ENCODE measurements around the gene PRLHR. TPM values are rescaled to one million over a fixed set of nuclear protein-coding genes. Genes with fewer than 3 reads are reported as not detected.

The PRLHR gene
- total and polyA plus RNA-seq, 7 experiments from 2014 or later = not detected

DNA sequence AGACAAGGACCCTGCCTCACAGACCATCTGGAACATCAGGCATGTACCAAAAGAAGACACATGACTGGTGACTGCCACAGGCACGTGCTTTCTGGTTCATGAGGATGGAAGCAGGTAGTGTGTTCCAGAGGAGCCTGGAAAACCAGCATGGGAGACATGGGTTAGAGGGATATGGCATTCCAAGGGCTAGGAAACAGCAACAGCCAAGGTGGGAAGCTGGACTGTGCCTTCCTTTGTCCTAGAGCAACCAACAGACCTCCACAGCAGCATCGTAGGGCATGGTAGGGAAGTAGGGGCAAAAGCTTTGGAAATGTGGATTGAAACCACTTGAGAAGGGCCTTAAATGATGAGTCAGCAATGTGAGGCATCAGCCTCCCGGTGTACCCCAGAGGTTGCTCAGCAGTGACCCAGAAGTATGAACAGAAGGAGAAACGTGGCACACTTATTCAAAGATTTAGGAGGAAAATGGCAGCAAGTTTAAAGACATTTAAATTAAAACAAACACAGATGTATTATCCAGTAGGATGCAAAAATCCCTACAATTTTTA lies 51.0 kb downstream of the PRLHR start:
- Histone ChIP-seq H3K36me3 (ENCODE audit: control insufficient read depth in 2 of 3, insufficient read depth in 3 of 3, low read length in 3 of 3) (no peaks in the 10 kb centered on the region), H3K4me1 (ENCODE audit: control insufficient read depth in 2 of 2, insufficient read depth in 2 of 2, low read length in 2 of 2) (no peaks in the 10 kb centered on the region), H3K27me3 (ENCODE audit: control insufficient read depth in 2 of 2, insufficient read depth in 2 of 2, low read length in 2 of 2) (peaks cover 0 to 5% of the 10 kb centered on the region in 2 donors), H3K27ac (ENCODE audit: low read depth, low read length) (no peak overlapping the region), H3K4me3 (ENCODE audit: low read length) (no peak overlapping the region), H3K9me3 (ENCODE audit: control insufficient read depth in 2 of 3, low read length in 3 of 3) (no peaks in the 10 kb centered on the region)
- ChIA-PET POLR2A (no interaction called here), CTCF (no interaction called here)
- Mint-ChIP-seq H3K4me1 (peaks cover 0 to 3% (median 0%) of the 10 kb centered on the region in 7 donors), H3K4me3 (no peak overlapping the region), H3K9me3 (no peaks in the 10 kb centered on the region), H3K27ac (no peak overlapping the region), H3K27me3 (peaks cover 23 to 59% (median 50%) of the 10 kb centered on the region in 5 donors), H3K36me3 (peaks cover 0 to 3% (median 0%) of the 10 kb centered on the region in 5 donors)
- ATAC-seq = no peak
- DNase-seq = no peak
- intact Hi-C loops (cut with micrococcal nuclease) = loop anchor here in 1 of 2 donors (1.0 to 10.0 kb wide), 4 partner anchors 86 to 1048 kb away; partner anchors contain the start of gene FAM204A

DNA sequence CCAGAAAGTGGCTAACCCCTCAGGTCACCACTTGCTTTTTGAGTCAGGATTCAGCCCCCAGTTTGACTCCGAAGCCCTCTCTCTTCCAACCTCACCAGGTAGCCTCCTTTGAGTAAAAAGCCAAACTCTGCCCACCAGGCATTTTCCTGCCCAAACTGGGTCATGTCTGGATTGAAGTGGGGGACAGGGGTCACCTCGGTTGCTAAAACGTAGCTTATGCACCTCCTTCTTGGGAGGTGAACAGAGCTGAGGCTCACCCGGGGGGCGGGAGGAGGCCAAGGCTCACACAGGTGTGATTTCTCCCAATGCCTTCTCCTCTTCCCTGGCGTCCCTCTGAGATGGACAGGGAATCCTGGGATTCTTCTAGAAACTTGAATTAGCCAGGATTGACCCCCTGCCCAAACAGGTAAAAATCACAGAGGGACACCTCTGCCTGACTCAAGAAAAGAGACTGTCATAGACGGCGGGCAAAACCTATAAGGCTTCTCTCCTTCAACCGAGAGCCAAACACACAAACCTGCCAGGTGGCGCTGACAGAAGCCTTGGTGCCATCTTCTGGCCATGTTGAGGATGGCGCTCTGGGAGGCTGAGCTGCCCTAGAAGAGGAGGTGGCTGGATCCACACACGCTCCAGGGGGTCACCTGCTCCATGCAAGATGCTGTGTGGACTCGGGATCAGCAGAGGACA lies 51.6 kb downstream of the PRLHR start:
- peak in 8 of 9 donors; percentile 13 to 43 (median 26) for DNase-seq
- intact Hi-C loops (cut with micrococcal nuclease) = loop anchor here in 1 of 2 donors (1.0 to 10.0 kb wide), 4 partner anchors 85 to 1048 kb away; partner anchors contain the start of gene FAM204A
- H3K36me3 Mint-ChIP-seq = peaks cover 0 to 3% (median 0%) of the 10 kb centered on the region in 5 donors
- H3K4me3 Mint-ChIP-seq = peak overlapping the region in 1 of 10 donors; percentile 23
- Histone ChIP-seq H3K9me3 (ENCODE audit: control insufficient read depth in 2 of 3, low read length in 3 of 3) (no peaks in the 10 kb centered on the region), H3K36me3 (ENCODE audit: control insufficient read depth in 2 of 3, insufficient read depth in 3 of 3, low read length in 3 of 3) (no peaks in the 10 kb centered on the region), H3K4me3 (ENCODE audit: low read length) (no peak overlapping the region), H3K27ac (ENCODE audit: low read depth, low read length) (no peak overlapping the region), H3K4me1 (ENCODE audit: control insufficient read depth in 2 of 2, insufficient read depth in 2 of 2, low read length in 2 of 2) (no peaks in the 10 kb centered on the region), H3K27me3 (ENCODE audit: control insufficient read depth in 2 of 2, insufficient read depth in 2 of 2, low read length in 2 of 2) (peaks cover 0 to 5% of the 10 kb centered on the region in 2 donors)
- peaks cover 0 to 3% (median 0%) of the 10 kb centered on the region in 7 donors for H3K4me1 Mint-ChIP-seq
- POLR2A ChIA-PET = no interaction called here
- peaks cover 0 to 5% (median 0%) of the 10 kb centered on the region in 11 donors for H3K9me3 Mint-ChIP-seq
- H3K27ac Mint-ChIP-seq = no peak overlapping the region
- CTCF ChIA-PET = no interaction called here
- H3K27me3 Mint-ChIP-seq = peaks cover 28 to 59% (median 56%) of the 10 kb centered on the region in 5 donors
- ATAC-seq = peak; percentile 67

DNA sequence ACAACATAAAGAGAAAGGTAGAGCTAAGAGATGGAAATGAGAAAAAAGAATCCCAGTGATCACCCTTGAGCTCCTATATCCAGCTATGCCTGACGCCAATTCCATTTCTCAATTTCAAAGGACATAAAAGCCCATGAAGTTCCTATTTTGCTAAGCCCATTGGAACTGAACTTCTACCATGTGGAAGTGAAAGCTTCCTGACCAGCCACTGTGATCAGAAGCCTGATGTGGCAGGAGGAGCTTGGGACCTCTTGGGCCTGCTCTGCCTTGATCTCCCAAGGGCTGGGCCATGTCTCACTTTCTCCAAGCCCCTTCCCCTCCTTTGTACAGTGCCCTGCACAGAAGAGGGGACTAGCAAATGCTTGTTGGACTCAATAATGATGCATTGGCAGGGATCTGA lies 52.7 kb downstream of the PRLHR start:
- no peak overlapping the region for H3K4me3 Mint-ChIP-seq
- ChIA-PET POLR2A (no interaction called here), CTCF (interaction anchor here (0.6 kb wide), 1 partner anchor 685 kb away, joined by 3 read pairs; no protein-coding TSS in a partner anchor)
- Histone ChIP-seq H3K36me3 (ENCODE audit: control insufficient read depth in 2 of 3, insufficient read depth in 3 of 3, low read length in 3 of 3) (no peaks in the 10 kb centered on the region), H3K4me3 (ENCODE audit: low read length) (no peak overlapping the region), H3K27me3 (ENCODE audit: control insufficient read depth in 2 of 2, insufficient read depth in 2 of 2, low read length in 2 of 2) (peaks cover 0 to 5% of the 10 kb centered on the region in 2 donors), H3K4me1 (ENCODE audit: control insufficient read depth in 2 of 2, insufficient read depth in 2 of 2, low read length in 2 of 2) (no peaks in the 10 kb centered on the region), H3K27ac (ENCODE audit: low read depth, low read length) (no peak overlapping the region), H3K9me3 (ENCODE audit: control insufficient read depth in 2 of 3, low read length in 3 of 3) (no peaks in the 10 kb centered on the region)
- no peak overlapping the region for H3K27ac Mint-ChIP-seq
- H3K36me3 Mint-ChIP-seq = no peaks in the 10 kb centered on the region
- no peak for DNase-seq
- peaks cover 36 to 58% (median 52%) of the 10 kb centered on the region in 5 donors for H3K27me3 Mint-ChIP-seq
- ATAC-seq = no peak
- H3K9me3 Mint-ChIP-seq = peaks cover 0 to 5% (median 0%) of the 10 kb centered on the region in 11 donors
- H3K4me1 Mint-ChIP-seq = peaks cover 0 to 3% (median 0%) of the 10 kb centered on the region in 7 donors
- intact Hi-C loops (cut with micrococcal nuclease) = loop anchor here in 1 of 2 donors (5.0 to 10.0 kb wide), 2 partner anchors 198 to 285 kb away; partner anchors contain the start of gene FAM204A

DNA sequence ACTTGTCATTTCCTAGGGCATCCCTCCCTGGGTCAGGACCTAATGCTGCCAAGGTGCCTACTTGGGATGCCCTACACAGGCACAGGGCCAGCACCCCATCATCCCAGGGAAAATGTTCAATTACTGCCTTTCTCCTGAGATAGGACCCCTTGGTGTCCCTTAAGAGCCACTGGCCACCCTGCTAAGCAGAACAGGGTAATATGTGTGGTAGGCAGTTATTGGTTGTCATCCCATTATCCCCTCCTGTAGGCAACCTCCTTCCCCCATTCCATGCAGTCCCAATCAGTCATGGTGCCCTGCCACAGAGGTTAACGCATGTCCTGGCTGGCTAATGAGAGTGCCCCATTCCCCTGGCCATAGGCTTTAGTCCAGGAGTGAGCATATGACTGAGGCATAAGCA lies 53.2 kb downstream of the PRLHR start:
- intact Hi-C loops (cut with micrococcal nuclease) = loop anchor here in 1 of 2 donors (5.0 to 10.0 kb wide), 2 partner anchors 197 to 285 kb away; partner anchors contain the start of gene FAM204A
- no peak overlapping the region for H3K27ac Mint-ChIP-seq
- no peak for DNase-seq
- ATAC-seq = no peak
- H3K4me1 Mint-ChIP-seq = peaks cover 0 to 3% (median 0%) of the 10 kb centered on the region in 7 donors
- CTCF ChIA-PET = no interaction called here
- no peak overlapping the region for H3K4me3 Mint-ChIP-seq
- H3K27me3 Mint-ChIP-seq = peaks cover 39 to 62% (median 52%) of the 10 kb centered on the region in 5 donors
- H3K4me1 ChIP-seq (ENCODE audit: control insufficient read depth in 2 of 2, insufficient read depth in 2 of 2, low read length in 2 of 2) = no peaks in the 10 kb centered on the region
- no peaks in the 10 kb centered on the region for H3K36me3 ChIP-seq (ENCODE audit: control insufficient read depth in 2 of 3, insufficient read depth in 3 of 3, low read length in 3 of 3)
- POLR2A ChIA-PET = no interaction called here
- H3K4me3 ChIP-seq (ENCODE audit: low read length) = no peak overlapping the region
- H3K9me3 ChIP-seq (ENCODE audit: control insufficient read depth in 2 of 3, low read length in 3 of 3) = no peaks in the 10 kb centered on the region
- no peaks in the 10 kb centered on the region for H3K36me3 Mint-ChIP-seq
- peaks cover 0 to 5% of the 10 kb centered on the region in 2 donors for H3K27me3 ChIP-seq (ENCODE audit: control insufficient read depth in 2 of 2, insufficient read depth in 2 of 2, low read length in 2 of 2)
- H3K9me3 Mint-ChIP-seq = peaks cover 0 to 5% (median 0%) of the 10 kb centered on the region in 11 donors
- H3K27ac ChIP-seq (ENCODE audit: low read depth, low read length) = no peak overlapping the region

DNA sequence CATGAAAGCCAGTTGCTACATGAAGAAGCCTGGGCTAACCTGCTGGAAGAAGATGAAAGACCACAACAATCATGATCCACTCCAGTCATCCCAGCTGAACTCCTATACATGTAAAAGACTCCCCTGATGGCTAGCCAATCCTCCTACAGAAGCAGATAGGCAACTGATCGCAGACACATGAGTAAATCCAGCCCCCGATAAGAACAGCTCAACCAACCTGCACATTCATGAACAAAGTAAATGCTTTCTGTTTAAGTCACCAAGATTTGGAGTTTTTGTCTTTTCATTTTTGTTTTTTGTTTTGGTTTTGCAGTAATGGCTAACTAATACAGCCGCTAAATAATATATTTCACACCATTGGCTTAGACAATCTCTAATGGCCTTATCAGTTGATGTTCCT lies 53.7 kb downstream of the PRLHR start:
- no peak overlapping the region for H3K4me3 Mint-ChIP-seq
- ATAC-seq (no peak), DNase-seq (no peak)
- no peak overlapping the region for H3K27ac ChIP-seq (ENCODE audit: low read depth, low read length)
- no peaks in the 10 kb centered on the region for H3K9me3 ChIP-seq (ENCODE audit: control insufficient read depth in 2 of 3, low read length in 3 of 3)
- H3K4me3 ChIP-seq (ENCODE audit: low read length) = no peak overlapping the region
- H3K27me3 ChIP-seq (ENCODE audit: control insufficient read depth in 2 of 2, insufficient read depth in 2 of 2, low read length in 2 of 2) = peaks cover 0 to 5% of the 10 kb centered on the region in 2 donors
- H3K27me3 Mint-ChIP-seq = peaks cover 43 to 66% (median 56%) of the 10 kb centered on the region in 5 donors
- CTCF ChIA-PET = no interaction called here
- no peak overlapping the region for H3K27ac Mint-ChIP-seq
- H3K4me1 Mint-ChIP-seq = peaks cover 0 to 3% (median 0%) of the 10 kb centered on the region in 7 donors
- intact Hi-C loops (cut with micrococcal nuclease) = loop anchor here in 1 of 2 donors (5.0 to 10.0 kb wide), 2 partner anchors 197 to 284 kb away; partner anchors contain the start of gene FAM204A
- no peaks in the 10 kb centered on the region for H3K36me3 ChIP-seq (ENCODE audit: control insufficient read depth in 2 of 3, insufficient read depth in 3 of 3, low read length in 3 of 3)
- H3K4me1 ChIP-seq (ENCODE audit: control insufficient read depth in 2 of 2, insufficient read depth in 2 of 2, low read length in 2 of 2) = no peaks in the 10 kb centered on the region
- H3K9me3 Mint-ChIP-seq = peaks cover 0 to 5% (median 0%) of the 10 kb centered on the region in 11 donors
- H3K36me3 Mint-ChIP-seq = no peaks in the 10 kb centered on the region
- POLR2A ChIA-PET = no interaction called here
